Testis (tissue), 3 donors: ENCODE data around the gene ARHGEF16. TPM values are rescaled to one million over a fixed set of nuclear protein-coding genes. Genes with fewer than 3 reads are reported as not detected.

Experiments
- DNase-seq: peaks from one replicate; pipeline ENCODE4 v3.0.0-alpha.2; 2019
- H3K27ac ChIP-seq, 2 donors: fragments of 200-600 bp; sonication (generic); one replicate each; pipeline ENCODE4 v1.5.1; 2019
- H3K27me3 ChIP-seq: fragments of 200-600 bp; sonication (generic); one replicate; pipeline ENCODE4 v1.5.1; 2019
- H3K36me3 ChIP-seq: fragments of 200-600 bp; sonication (generic); one replicate; pipeline ENCODE4 v1.5.1; 2017; ENCODE audit warnings: low read depth; ENCODE audit errors: missing control alignments
- H3K4me1 ChIP-seq: fragments of 200-600 bp; sonication (generic); one replicate; pipeline ENCODE4 v1.5.1; 2019
- H3K4me3 ChIP-seq, 2 donors: fragments of 200-600 bp; sonication (generic); one replicate each; pipeline ENCODE4 v1.5.1; 2017 to 2019
- H3K9me3 ChIP-seq: fragments of 200-600 bp; sonication (generic); one replicate; pipeline ENCODE4 v1.5.1; 2017
- CTCF ChIP-seq, 3 experiments: fragments of 450-650 bp in 2 of 3; fragments of 200-600 bp in 1 of 3; sonication (generic) in 1 of 3; IDR thresholded peaks; one replicate each; pipeline ENCODE4 v1.5.1; 2016 to 2019; ENCODE audit warnings: antibody characterized with exemption in 3 of 3, mild to moderate bottlenecking in 2 of 3, moderate library complexity in 1 of 3
- POLR2A ChIP-seq: fragments of 450-650 bp; IDR thresholded peaks from one replicate; pipeline ENCODE4 v1.6.1; 2017; ENCODE audit warnings: antibody characterized with exemption, mild to moderate bottlenecking, moderate library complexity
- WGBS, 2 donors: methylation state at CpG; one replicate each; pipeline ENCODE4 v1.1.5; 2018; 5-methylcytosine and 5-hydroxymethylcytosine counted together
- intact Hi-C: fragments of 100-400 bp; cut with DNase I; formaldehyde crosslinking; loops from one replicate; pipeline ENCODE4 v1.15.1; 2023; ENCODE audit warnings: low total_unique reads
- polyA plus RNA-seq: library from polyadenylated mRNA; stranded (reverse); fragments of 350-450 nt; fragmentation: Illumina TruSeq; extraction: RNeasy Lipid Tissue Mini Kit (QIAGEN cat#74804); gene quantifications from one replicate; pipeline ENCODE4 v1.2.3, GENCODE V29; 2014; ENCODE audit warnings: low read depth, low replicate concordance; ENCODE audit not compliant: insufficient read depth
- total RNA-seq, 2 donors: library from RNA; depleted of rRNA; stranded (reverse); fragments of >200 nt; gene quantifications; one replicate each; pipeline ENCODE4 v1.2.3, GENCODE V29; 2016

The ARHGEF16 gene
- total and polyA plus RNA-seq, 3 donors from 2014 or later = 5.7 to 25.7 (median 17.1) TPM

- Histone ChIP-seq H3K9me3 (no peaks in the 10 kb centered on the region), H3K4me1 (no peaks in the 10 kb centered on the region), H3K27me3 (no peaks in the 10 kb centered on the region), H3K36me3 (no peaks in the 10 kb centered on the region), H3K27ac (no peak overlapping the region), H3K4me3 (no peak overlapping the region)
- no peak for TF ChIP-seq CTCF (IDR thresholded peaks at IDR 0.05)
- no peak for TF ChIP-seq POLR2A
- no peak for DNase-seq
- intact Hi-C loops = no loop called here
- 83 to 85% methylated on average over 19 to 20 of the region's 20 CpGs for WGBS, 2 donors
These were observed 70.2 kb downstream of the ARHGEF16 start for GRCh38 chr1:3524556-3525203.

GRCh38 chr1:3525551-3526482 lies 71.4 kb downstream of the ARHGEF16 start:
- no peak for DNase-seq
- H3K9me3 ChIP-seq = no peaks in the 10 kb centered on the region
- 80 to 87% methylated on average over 15 to 24 of the region's 24 CpGs for WGBS, 2 donors
- no peak for TF ChIP-seq CTCF (IDR thresholded peaks at IDR 0.05)
- TF ChIP-seq POLR2A = no peak
- H3K4me1 ChIP-seq = no peaks in the 10 kb centered on the region
- no peak overlapping the region for H3K27ac ChIP-seq
- H3K36me3 ChIP-seq = no peaks in the 10 kb centered on the region
- intact Hi-C loops = no loop called here
- no peaks in the 10 kb centered on the region for H3K27me3 ChIP-seq
- no peak overlapping the region for H3K4me3 ChIP-seq

GRCh38 chr1:3527774-3528173 lies 73.3 kb downstream of the ARHGEF16 start:
- peaks cover 4% of the 10 kb centered on the region for H3K4me1 ChIP-seq
- H3K27ac ChIP-seq = no peak overlapping the region
- no peaks in the 10 kb centered on the region for H3K36me3 ChIP-seq
- intact Hi-C loops = no loop called here
- no peaks in the 10 kb centered on the region for H3K27me3 ChIP-seq
- no peak for TF ChIP-seq CTCF (IDR thresholded peaks at IDR 0.05)
- TF ChIP-seq POLR2A = no peak
- H3K9me3 ChIP-seq = no peaks in the 10 kb centered on the region
- 87 to 92% methylated on average over 11 to 12 of the region's 12 CpGs for WGBS, 2 donors
- no peak overlapping the region for H3K4me3 ChIP-seq
- no peak for DNase-seq

- no peak for TF ChIP-seq POLR2A
- DNase-seq = peak; percentile 26
- 69 to 89% methylated on average over 6 to 17 of the region's 17 CpGs for whole genome bisulfite sequencing, 2 donors
- H3K27ac ChIP-seq = no peak overlapping the region
- H3K4me1 ChIP-seq = peaks cover 4% of the 10 kb centered on the region
- no peak overlapping the region for H3K4me3 ChIP-seq
- intact Hi-C loops = no loop called here
- no peaks in the 10 kb centered on the region for H3K27me3 ChIP-seq
- no peaks in the 10 kb centered on the region for H3K9me3 ChIP-seq
- H3K36me3 ChIP-seq = no peaks in the 10 kb centered on the region
These were observed 74.7 kb downstream of the ARHGEF16 start for GRCh38 chr1:3529099-3529729.
